SHP77 (cell line): ENCODE data around the gene PCDH9.
A peak's percentile ranks its signal among the peaks of the same experiment; 100 is the strongest.

ENCODE experiments used
- DNase-seq, 2 experiments: peaks; one replicate each; lab custom pipeline; 2025; lab: John Stamatoyannopoulos, UW

The PCDH9 gene

GRCh38 chr13:66528944-66529576 is 701.1 kb downstream of the PCDH9 start:
- DNase-seq: no peak

GRCh38 chr13:66528180-66528579 is 702.0 kb downstream of the PCDH9 start:
- no peak for DNase-seq

GRCh38 chr13:66520511-66521355 is 709.4 kb downstream of the PCDH9 start:
- no peak for DNase-seq

- DNase-seq: no peak
These were observed 710.9 kb downstream of the PCDH9 start for GRCh38 chr13:66519259-66519658.

- DNase-seq: no peak
These were observed 712.1 kb downstream of the PCDH9 start for GRCh38 chr13:66518068-66518467.

GRCh38 chr13:66513728-66514127 is 716.4 kb downstream of the PCDH9 start:
- no peak for DNase-seq

GRCh38 chr13:66509175-66509574 is 721.0 kb downstream of the PCDH9 start:
- DNase-seq: no peak

GRCh38 chr13:66508153-66508909 is 721.8 kb downstream of the PCDH9 start:
- no peak for DNase-seq

GRCh38 chr13:66506979-66507378 is 723.2 kb downstream of the PCDH9 start:
- DNase-seq: no peak

GRCh38 chr13:66506051-66506777 is 723.9 kb downstream of the PCDH9 start:
- no peak for DNase-seq

GRCh38 chr13:66503890-66504289 is 726.2 kb downstream of the PCDH9 start:
- DNase-seq: no peak

- no peak for DNase-seq
These were observed 729.0 kb downstream of the PCDH9 start for GRCh38 chr13:66501181-66501580.

- DNase-seq: peak; percentile 30 to 51
These were observed 737.7 kb downstream of the PCDH9 start for GRCh38 chr13:66492479-66492878.

GRCh38 chr13:66491251-66491650 is 738.9 kb downstream of the PCDH9 start:
- no peak for DNase-seq

GRCh38 chr13:66489586-66489985 is 740.5 kb downstream of the PCDH9 start:
- DNase-seq: no peak

- DNase-seq: no peak
These were observed 741.0 kb downstream of the PCDH9 start for GRCh38 chr13:66489172-66489571.

- no peak for DNase-seq
These were observed 746.4 kb downstream of the PCDH9 start for GRCh38 chr13:66483712-66484111.

GRCh38 chr13:66482836-66483235 is 747.3 kb downstream of the PCDH9 start:
- no peak for DNase-seq

GRCh38 chr13:66477816-66478215 is 752.3 kb downstream of the PCDH9 start:
- no peak for DNase-seq

GRCh38 chr13:66475061-66475460 is 755.1 kb downstream of the PCDH9 start:
- DNase-seq: no peak

GRCh38 chr13:66469745-66470144 is 760.4 kb downstream of the PCDH9 start:
- DNase-seq: no peak

GRCh38 chr13:66468656-66469055 is 761.5 kb downstream of the PCDH9 start:
- DNase-seq: no peak
